Ecto neural progenitor cell (in vitro differentiated cells): Measurements from ENCODE around the gene SLC32A1.
A peak's percentile ranks its signal among the peaks of the same experiment; 100 is the strongest.

ENCODE experiments used
- DNase-seq: peaks from one replicate; pipeline ENCODE4 v3.0.0-alpha.2; 2018; ENCODE audit warnings: low spot score

The SLC32A1 gene, protein sequence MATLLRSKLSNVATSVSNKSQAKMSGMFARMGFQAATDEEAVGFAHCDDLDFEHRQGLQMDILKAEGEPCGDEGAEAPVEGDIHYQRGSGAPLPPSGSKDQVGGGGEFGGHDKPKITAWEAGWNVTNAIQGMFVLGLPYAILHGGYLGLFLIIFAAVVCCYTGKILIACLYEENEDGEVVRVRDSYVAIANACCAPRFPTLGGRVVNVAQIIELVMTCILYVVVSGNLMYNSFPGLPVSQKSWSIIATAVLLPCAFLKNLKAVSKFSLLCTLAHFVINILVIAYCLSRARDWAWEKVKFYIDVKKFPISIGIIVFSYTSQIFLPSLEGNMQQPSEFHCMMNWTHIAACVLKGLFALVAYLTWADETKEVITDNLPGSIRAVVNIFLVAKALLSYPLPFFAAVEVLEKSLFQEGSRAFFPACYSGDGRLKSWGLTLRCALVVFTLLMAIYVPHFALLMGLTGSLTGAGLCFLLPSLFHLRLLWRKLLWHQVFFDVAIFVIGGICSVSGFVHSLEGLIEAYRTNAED

GRCh38 chr20:38723848-38724625, at the start of gene SLC32A1:
Gene SLC32A1 (plus strand): TSS chr20:38724486. CDS start chr20:38724725, 239 bp downstream.
- no peak for DNase-seq

DNA sequence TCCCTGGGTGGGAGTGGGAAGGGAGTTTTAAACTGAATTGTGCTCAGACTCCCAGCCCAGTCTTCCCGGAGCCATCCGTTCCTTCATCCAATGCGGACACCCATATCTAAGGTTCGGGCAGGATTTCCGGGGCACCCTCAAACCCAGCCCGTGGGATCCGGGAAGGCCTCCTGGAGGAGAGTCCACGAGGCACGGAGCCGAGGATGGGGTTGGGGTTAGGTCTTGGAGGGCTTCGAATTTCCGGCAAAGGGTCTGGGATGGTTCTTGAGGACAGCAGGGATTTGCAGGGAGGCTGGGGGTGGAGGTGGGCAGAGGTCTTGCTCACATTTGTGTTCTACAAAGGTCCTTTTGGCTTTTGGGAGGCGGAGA, 49.5 kb upstream of the SLC32A1 start:
- no peak for DNase-seq

DNA sequence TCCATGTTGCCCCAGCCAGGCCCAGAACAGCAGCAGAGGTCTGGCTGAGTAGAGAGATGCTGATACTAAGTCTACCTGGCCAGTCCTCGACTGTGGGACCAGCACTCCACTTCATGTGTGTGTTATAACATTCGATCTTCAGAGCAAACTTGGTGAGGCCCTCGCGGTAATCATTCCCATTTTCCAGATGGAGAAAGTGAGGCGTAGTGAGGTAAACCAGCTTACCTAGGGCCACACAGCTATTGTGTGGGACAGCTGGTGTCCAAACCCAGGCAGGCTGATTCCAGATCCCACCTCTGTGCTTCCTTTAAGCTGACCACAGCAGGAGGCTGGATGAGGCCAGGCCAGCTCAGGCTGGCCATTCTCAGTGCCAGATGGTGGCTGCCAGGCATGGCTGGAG, 47.7 kb upstream of the SLC32A1 start:
- no peak for DNase-seq

DNA sequence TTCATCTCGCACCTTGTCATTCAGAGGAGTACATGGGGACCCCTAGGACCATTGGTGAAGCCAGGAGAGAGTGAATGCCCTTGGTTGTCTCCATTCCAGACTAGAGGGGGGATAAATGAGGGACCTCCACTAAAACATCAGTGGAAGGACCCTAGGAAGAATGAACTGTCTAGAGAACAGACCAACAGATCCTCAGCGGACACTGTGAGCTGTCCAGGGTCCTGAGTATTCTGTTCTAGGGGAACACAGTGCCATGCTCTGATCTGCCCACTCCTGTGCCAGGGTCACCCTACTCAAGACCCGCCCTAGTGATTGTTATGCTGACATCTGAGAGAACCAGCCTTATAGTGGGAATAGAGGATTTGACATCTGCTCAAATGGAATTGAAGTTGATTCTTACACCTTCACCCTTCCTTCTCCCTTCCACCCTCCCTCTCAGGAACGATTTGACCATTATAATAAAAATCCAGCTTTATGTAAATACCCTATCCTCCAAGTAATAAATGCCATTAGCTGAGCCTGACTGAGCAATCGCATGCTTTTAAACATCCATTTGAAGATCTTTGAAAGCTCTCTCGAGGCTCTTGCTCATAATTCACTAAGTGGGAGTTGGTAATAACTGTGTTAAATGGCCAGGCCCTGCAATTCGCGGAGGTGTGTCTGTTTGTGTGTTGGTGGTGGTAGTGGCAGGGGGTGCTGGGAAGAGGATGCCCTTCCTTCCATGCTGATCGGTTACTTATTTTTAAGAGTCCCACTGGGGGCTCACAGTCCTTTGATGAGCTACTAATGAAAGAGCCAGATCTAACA, 43.6 kb upstream of the SLC32A1 start:
- peak; percentile 76 for DNase-seq

DNA sequence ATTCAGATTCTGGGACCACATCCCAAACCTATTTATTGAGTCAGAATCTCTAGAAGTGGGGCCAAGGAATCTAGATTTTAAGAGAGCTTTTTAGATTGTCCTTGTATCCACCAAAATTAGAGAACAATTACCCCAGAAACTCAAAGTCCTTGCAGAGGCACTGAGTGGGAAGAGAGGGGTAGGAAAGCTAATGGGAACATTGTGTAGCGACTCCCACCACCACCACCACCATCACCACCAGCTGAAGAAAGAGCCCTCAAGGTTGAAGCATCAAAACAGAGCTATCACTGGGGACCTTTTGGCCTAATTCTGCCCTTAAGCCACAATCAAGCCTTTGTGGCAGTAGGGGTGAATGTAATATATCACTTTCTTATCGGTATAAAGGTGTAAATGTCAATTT, 39.0 kb upstream of the SLC32A1 start:
- no peak for DNase-seq

DNA sequence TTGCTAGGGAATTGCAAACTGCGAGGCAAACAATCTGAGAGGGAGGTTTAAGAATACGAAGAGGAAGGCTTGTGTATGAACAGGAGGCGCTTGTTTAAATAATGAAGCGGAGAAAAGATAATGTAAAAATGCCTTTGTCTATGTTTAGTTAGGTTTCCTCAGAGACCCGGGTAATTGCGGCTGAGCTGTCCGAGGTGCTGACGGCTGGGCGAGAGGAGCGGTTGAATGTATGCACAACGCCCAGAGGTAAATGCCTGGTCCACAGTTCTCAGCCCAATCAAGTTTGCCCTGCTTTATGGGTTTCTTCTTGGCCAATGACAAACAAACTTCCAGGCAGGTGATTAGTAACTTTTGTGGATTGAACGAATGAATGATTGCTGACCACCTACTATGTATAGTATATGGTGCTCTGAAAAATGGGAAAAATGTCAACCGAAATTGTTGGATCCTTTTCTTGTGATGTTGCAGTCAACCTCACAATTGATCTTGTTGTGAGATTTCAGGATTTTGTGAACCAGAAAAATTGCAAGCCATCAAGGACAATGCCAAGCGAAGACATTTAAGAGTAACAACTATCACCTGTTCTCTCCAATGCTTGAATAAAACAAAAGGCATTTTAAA, 38.3 kb upstream of the SLC32A1 start:
- DNase-seq = peak; percentile 75

GRCh38 chr20:38692436-38693411, 31.6 kb upstream of the SLC32A1 start:
- DNase-seq = peak; percentile 85

- no peak for DNase-seq
Observed at GRCh38 chr20:38697306-38697705, 27.0 kb upstream of the SLC32A1 start.

DNA sequence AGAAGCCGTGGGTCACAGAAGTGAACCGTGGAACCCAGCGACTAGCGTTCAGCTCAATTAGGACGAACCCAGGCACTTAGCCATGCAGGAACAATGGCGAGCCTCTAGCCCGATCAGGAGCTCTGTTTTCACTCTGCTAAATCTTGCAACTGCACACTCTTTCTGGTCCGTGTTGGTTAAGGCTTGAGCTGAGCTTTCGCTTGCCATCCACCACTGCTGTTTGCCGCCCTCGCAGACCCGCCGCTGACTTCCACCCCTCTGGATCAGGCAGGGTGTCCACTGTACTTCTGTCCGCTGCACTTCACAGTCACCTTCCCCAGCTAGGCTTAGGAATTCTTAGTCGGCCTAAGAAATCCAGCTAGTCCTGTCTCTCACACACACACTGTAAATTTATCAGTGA, 25.7 kb upstream of the SLC32A1 start:
- no peak for DNase-seq

DNA sequence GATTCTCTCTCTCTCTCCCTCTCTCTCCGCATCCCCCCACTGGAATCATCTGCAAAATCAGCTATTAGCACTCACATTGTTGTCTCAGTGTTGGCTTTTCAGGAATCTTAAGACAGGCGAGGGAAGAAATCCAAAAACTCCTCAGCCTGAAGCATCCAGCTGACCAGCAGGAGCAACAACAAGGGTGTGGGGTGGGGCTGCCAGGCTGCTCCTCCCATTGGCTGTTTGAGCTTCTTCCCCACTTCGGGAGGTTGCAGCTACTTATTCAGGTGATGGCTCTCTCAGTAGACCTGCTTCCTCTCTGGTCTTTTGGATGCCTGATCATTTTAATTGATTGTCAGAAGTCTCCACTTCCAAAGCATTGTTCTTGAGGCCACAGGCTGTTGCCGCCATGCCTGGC, 24.1 kb upstream of the SLC32A1 start:
- no peak for DNase-seq

GRCh38 chr20:38700926-38701325, 23.4 kb upstream of the SLC32A1 start:
- DNase-seq = no peak

DNA sequence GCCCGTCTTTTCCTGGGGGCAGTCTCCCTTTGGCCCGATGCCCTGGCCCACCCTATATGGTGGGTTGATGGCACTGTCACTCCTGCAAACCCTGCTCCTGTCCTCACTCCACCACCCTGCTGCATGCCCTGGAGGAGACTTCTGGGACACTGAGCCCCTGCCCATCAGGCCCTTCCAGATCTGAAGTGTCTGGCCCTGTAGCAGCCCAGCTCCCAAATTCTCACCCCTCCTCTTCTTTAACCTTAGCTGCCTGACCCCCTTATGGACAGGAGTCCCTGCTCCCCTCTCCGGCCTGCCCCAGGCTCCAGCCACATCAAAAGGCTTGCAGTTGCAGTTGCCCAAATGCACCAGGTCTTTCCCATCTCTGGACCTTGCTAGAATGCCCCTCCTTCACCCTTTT, 20.8 kb upstream of the SLC32A1 start:
- no peak for DNase-seq

DNA sequence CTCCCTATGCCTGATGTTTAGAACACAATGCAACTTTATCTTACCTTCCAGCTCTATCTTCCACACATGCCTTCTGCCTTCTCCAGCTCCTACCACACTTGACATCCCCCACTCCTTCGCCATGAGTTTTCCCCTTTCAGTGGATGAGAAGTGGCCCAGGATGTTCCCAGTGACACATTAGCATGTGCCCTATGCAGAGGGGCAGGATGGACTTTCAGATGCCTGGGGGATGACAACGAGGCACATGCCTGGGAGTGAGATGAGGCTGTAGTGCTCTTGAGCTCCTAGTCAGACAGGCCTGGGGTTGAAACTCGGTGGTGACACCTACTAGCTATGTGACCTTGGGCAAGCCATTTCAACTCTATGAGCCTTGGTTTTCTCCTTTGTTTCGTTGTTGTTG, 20.1 kb upstream of the SLC32A1 start:
- no peak for DNase-seq

DNA sequence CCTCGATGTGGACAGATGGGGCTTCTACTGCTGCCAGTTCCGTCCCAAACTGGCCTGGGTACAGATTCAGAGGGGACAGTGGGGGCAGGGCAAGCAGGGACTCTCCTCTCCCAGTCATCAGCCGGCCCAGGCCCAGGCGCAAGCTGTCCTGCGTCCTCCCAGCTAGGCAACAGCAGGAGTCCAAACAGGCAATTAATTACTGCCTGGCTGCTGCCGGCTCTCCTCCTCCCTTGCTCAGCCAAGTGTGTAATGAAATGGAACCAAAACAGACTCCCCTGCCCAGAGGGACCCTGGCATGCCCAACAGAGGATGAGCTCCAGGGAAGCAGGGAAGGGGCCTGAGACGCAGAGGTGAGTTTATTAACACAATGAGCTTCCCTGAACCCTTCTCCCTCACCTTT, 17.8 kb upstream of the SLC32A1 start:
- peak; percentile 56 for DNase-seq

DNA sequence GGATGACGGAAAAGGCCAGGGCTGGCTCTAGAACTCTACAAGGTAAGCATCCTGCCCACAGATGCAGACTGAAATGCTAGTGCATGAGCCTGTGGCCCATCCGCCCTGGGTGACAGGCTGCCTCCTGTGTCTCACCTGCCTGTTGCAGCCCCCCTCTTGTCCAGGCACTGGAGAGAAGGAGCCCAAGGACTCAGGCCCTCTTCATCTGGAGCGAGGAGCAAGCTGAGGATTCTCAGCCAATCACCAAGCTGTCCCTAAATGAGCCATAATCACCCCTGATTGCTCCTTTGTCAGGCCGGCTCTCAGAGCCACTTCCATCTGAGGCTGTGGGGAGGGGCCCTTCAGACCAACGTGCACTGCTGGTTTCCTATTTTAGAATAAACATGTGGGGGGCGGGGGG, 10.0 kb upstream of the SLC32A1 start:
- DNase-seq = no peak

- no peak for DNase-seq
Observed at GRCh38 chr20:38715646-38716045, 8.6 kb upstream of the SLC32A1 start.

DNA sequence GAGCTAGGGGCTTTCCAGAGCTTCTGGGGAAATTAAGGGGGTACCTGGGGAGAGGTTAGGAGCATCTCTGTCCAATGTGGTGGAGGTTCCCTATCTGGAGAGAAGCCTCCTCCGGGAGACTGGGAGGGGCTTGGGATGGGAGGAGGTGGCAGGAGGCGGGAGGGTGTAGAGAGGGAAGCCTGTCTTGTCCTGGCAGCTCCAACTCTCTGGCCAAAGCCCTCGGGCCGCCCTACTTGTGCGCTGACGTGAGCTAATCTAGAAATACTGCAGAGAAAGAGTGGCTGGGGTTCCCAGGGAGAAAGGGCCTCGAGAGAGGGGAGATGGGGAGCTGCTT, 1.6 kb upstream of the SLC32A1 start:
- DNase-seq = peak; percentile 57

DNA sequence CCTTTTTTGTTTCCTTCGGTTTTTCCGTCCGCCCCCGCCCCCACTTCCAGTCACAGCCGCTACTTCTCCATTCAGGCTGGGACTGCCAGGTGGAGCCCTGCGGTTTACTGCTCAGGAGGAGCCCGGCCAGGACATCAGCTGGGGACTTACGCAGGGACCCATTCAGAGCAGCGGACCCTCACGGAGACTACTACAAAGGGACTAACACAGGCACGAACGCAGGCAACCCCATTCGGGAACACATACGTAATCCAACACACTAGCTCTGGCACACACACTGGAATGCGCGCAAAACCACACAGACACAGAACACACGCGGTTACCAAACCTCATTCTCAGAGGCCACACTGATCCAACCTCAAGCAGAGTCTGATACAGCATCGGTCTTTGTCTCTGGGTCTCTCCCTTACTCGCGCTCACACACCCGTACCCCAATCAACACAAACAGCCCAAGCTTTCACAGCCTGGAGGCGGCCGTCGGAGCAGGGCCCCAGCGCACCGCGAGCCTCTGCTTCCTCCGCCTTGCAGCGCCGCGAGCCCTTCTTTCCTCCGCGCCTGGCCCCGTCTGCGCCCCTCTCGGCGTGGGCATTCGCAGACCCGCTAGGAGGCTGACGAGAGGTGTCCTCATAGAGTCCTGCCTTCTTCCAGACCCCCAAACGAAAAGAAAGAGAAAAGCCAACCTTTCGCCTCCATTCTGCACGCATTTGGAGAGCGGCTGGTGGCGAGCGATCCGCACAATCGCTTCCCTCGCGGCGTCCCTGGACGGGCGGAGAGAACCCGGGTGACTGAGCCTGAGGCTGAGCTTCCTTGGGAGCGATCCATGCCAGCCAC, 1.1 kb upstream of the SLC32A1 start:
- DNase-seq = peak; percentile 58

- peak; percentile 73 for DNase-seq
Observed at GRCh38 chr20:38724626-38725147, 401 bp downstream of the SLC32A1 start.
